T-helper 1 cell (primary cell): ENCODE measurements around the gene MRPL11.
"Not testable (repeated sequence)": the region's sequence is repeated elsewhere in the genome, so short reads cannot be mapped to it uniquely, and the experiment has no call there.

Source experiments
- DNase-seq, 5 donors: peaks; one replicate each; pipeline ENCODE4 v3.0.0-alpha.2; 2012 to 2020

Gene MRPL11

DNA sequence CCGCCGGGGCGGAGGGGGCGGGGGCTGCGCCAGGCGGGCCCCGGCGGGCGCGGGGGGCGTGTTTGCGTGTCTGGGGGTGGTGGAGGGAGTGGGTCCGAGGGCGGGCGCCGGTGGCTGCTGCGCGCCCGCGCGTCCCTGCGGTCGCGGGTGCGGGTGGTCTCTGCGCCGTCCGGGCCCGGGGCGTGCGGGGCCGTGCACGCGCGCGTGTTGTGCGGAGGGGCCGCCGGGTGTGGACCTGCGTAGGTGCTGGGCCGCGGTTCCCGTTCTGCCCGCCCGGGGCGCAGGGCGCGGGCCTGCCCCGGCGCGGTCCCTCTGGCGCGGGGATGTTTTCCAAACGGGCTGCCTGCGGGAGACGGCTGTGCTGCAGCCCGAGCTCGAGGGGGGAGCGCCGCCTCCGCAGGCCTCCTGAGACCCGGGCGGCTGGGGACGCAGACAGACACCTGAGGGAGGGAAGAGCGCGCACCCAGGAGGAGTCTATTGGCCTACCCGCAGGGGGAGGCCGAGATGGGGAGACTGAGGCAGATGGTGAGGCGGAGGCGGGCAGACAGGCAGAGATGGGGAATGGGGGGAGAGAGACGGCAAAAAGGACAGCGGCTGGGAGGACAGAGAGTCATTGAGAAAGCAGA, 28.5 kb upstream of the MRPL11 start:
- DNase-seq: peak in 2 of 5 donors; percentile 41 to 46

DNA sequence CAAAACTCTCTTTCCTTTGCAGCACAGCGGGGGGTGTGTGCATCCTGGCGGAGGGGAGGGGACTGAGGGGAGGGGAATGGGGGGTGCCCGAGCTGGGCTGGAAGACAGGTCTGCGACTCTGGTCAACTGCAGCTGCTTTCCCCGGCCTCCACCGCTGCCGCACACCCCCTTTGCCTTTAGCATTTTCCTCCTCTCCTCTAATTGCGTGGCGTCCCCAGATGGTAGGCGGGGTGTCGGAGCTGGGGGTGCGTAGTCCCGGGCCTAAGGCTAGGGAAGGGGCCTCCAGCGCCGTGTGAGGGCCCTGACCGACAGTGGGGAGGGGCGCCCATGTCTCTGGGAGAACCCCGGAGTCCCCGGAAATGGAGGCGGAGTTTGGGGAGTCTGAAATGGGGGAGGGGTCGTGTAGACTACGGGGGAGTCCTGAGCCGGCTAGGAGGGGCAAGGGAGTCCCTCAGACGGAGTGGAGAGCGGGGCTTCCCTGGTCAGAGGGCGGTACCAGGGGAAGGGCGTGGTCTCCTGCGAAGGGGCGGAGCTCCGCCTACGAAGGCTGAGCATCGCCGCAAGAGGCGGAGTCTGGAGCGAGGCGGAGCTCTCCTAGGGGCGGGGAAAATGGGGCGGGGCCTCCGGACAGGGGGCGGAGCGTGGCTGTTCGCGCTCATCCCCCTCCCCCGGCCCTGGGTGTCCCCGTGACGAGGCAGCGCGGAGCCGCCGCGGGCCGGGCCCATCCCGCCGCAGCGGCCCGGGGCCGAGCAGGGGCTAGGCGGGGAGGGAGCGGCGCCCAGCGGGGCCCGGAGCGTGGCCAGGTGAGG, 27.8 kb upstream of the MRPL11 start, which contains the start of gene PELI3:
TSS of gene PELI3 (plus strand) at position 681 of the 809 bp plus-strand sequence. CDS start 1,224 bp downstream, outside the sequence.
- DNase-seq: peak; percentile 91 to 95 (median 92)

- no peak for DNase-seq
These were observed 27.0 kb upstream of the MRPL11 start for GRCh38 chr11:66465373-66466224.

DNA sequence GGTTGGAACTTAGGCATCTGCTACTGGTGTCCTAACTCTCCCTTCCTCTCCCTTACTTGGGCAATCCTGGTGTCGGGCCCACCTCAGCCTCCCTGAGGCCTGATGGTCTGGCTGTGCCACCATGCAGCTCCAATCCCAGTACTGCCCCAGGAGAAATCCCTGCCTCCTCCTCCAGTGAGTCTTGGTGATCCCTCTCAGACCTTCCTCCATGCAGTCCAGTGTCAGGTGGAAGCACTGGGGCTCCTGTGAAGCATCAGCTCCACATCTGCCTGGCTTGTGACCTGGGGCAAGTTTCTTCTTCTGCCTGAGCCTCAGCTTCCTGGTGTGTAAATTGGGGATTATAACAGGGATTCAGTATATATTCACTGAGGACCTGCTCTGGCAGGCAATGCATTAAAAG, 26.3 kb upstream of the MRPL11 start:
- DNase-seq: no peak

GRCh38 chr11:66464116-66464515, 25.5 kb upstream of the MRPL11 start:
- not testable (repeated sequence) for DNase-seq

GRCh38 chr11:66462911-66463310, 24.3 kb upstream of the MRPL11 start:
- DNase-seq: peak in 1 of 5 donors; percentile 42

DNA sequence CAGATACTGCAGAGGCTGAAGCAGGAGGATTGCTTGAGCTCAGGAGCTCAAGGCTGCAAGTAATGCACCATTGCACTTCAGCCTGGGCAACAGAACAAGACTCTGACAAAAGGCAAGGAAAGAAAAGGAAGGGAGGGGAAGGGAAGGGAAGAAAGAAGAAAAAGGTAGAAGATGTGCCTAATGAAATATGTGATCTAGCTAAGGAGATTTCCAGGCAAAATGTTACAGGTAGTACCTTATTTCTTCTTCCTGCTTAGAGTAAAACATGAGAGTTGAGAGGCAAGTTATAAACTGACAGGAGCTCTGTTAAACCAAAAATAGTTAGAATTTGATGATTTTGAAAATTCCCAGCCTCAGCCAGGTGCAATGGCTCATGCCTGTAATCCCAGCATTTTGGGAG, 23.4 kb upstream of the MRPL11 start:
- no peak for DNase-seq

- DNase-seq: no peak
These were observed 20.6 kb upstream of the MRPL11 start for GRCh38 chr11:66459138-66459778.

GRCh38 chr11:66457826-66458225, 19.2 kb upstream of the MRPL11 start:
- no peak for DNase-seq

GRCh38 chr11:66454828-66455227, 16.2 kb upstream of the MRPL11 start:
- no peak for DNase-seq

DNA sequence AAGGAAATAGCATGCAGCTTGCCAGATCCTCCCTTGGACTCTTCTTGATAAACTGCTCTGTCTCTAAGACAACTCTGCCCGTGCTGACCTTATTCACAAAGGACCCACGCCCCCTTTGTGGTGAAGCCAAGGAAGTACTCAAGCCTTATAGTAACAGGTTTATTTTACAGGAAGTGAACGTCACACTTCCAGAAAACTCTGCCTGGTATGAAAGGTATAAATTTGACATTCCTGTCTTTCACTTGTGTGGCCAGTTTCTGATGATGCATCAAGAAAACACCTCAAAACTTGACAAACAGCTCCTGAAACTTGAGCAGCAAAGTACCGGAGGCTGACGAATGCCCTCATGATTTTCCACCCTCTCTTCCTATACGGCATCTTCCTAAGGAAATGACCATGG, 15.6 kb upstream of the MRPL11 start:
- DNase-seq: no peak

GRCh38 chr11:66451663-66452062, 13.0 kb upstream of the MRPL11 start:
- DNase-seq: no peak

DNA sequence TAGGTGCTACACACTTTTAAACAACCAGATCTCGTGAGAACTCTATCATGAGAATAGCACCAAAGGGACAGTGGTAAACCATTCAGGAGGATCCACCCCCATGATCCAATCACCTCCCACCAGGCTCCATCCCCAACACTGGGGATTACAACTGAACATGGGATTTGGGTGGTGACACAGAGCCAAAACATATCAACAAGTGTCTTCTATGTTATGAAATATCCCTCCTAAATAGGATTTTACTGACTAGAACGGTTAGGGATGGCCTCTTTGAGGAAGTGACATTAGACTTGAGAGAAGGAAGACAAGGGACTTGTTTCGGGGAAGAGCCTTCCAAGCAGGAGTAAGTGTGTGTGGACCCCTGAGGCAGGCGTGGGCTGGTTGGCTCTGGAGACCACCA, 11.9 kb upstream of the MRPL11 start:
- DNase-seq: no peak

- DNase-seq: no peak
These were observed 9.9 kb upstream of the MRPL11 start for GRCh38 chr11:66448523-66448922.

DNA sequence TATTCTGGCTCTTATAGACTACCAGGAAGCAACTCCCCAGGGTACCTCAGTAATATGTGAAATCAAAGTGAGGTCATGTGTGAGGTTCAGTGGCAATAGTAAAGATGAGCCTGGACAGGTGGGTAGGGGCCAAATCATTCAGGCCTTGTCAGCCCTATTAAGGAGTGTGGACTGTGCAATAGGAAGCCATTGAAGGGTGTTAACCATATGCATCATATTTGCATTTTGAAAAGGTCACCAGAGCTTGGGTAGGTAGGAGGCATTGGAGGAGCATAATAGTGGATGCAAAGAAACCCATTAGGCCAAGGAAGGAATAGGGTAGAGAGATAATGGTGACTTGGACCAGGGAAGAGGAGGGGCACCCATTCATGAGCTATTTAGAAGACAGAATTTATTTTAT, 8.4 kb upstream of the MRPL11 start:
- no peak for DNase-seq

DNA sequence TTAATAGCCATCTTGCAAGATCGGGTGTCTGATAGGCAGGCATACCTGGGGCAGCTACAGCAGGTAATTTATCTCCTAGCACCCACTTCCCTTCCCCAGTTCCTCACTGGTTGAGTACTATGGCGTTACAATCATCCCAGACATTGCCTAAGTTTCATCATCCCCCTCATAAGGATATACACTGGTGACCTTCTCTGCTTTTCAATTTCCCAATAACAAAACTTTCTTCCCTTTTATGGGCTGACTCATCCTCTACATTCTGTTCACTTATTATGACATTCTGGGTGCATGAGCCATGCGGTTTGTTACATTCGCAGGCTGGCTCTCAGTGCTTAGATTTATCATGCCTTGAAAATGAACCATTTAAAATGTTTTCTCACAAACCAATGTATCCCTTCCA, 5.0 kb upstream of the MRPL11 start:
- no peak for DNase-seq

- not testable (repeated sequence) for DNase-seq
These were observed 2.3 kb upstream of the MRPL11 start for GRCh38 chr11:66440940-66441282.

GRCh38 chr11:66440101-66440939, 1.7 kb upstream of the MRPL11 start:
- DNase-seq: not testable (repeated sequence)

DNA sequence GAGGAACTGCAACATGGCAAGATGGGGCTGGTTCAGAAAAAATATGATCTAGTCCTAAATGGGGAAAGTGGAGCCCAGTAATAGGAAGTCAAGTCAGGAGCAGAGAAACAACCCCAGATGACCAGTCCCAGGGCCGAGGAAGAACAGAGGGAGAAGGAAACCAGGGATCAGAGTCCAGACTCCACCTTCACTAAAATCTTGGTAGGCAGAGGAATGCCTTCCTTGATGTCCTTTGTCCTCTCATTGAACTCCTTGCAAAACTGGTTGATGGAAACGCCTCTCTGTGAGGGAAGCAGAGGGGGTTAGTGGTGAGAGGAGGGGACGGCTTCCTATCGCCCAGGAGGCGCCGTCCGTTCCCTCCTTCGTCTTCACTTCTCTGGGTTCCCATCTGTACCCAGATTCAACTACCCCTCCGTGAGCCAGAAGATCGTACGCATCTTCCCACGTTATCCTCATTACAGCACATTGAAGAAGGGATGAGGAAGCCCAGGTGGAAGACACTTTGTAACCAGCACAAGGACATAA, 607 bp downstream of the MRPL11 start:
- DNase-seq: no peak

- no peak for DNase-seq
These were observed 6.1 kb downstream of the MRPL11 start for GRCh38 chr11:66432597-66432996.

- not testable (repeated sequence) for DNase-seq
These were observed 6.7 kb downstream of the MRPL11 start for GRCh38 chr11:66431871-66432329.
